ENCODE results near the gene PLXNA3. TPM values are rescaled to one million over a fixed set of nuclear protein-coding genes. Genes with fewer than 3 reads are reported as not detected.

Gene PLXNA3
- total and polyA plus RNA-seq, 10 of the 15 experiments (the other 5 are each of a cell fraction or from before 2014, with no cell fraction given), result 0.26 to 26.8 (median 3.4) TPM

- TF ChIP-seq REST (IDR thresholded peaks at IDR 0.05; ENCODE audit: low read depth, low read length) (no peak), SP1 (IDR thresholded peaks at IDR 0.05; ENCODE audit: low read depth, low read length) (peak; percentile 97), CHD2 (IDR thresholded peaks at IDR 0.05; ENCODE audit: borderline replicate concordance, low read depth, low read length) (peak; percentile 89), ATF2 (IDR thresholded peaks at IDR 0.05; ENCODE audit: low read length) (no peak), TAF1 (IDR thresholded peaks at IDR 0.05; ENCODE audit: borderline replicate concordance, low read depth, low read length) (peak; percentile 46; the same call in 1 of the 2 replicates), SRF (IDR thresholded peaks at IDR 0.05; ENCODE audit: low read depth in 2 of 2, low read length in 2 of 2) (no peak), SPI1 (IDR thresholded peaks at IDR 0.05; ENCODE audit: borderline replicate concordance, insufficient read depth, low read depth, low read length) (no peak), IRF3 (IDR thresholded peaks at IDR 0.05) (peak; percentile 87), CREB1 (IDR thresholded peaks at IDR 0.05; ENCODE audit: low read depth) (0 out of 2 replicates have a peak, but pooled peaks have one; percentile 21), SIX5 (IDR thresholded peaks at IDR 0.05; ENCODE audit: low read depth, low read length, severe bottlenecking) (no peak), NR2C2 (IDR thresholded peaks at IDR 0.05; ENCODE audit: borderline replicate concordance, control insufficient read depth, insufficient read length, low read depth) (no peak), EP300 (IDR thresholded peaks at IDR 0.05; ENCODE audit: borderline replicate concordance in 1 of 2, control insufficient read depth in 1 of 2, low read depth in 2 of 2, low read length in 2 of 2) (no peak), ZNF687 (IDR thresholded peaks at IDR 0.05) (no peak), SREBF1 (IDR thresholded peaks at IDR 0.05; ENCODE audit: low read length) (no peak), MEF2B (IDR thresholded peaks at IDR 0.05; ENCODE audit: partially characterized antibody, poor library complexity, severe bottlenecking) (no peak)
- TF ChIP-seq, protein P1, sequence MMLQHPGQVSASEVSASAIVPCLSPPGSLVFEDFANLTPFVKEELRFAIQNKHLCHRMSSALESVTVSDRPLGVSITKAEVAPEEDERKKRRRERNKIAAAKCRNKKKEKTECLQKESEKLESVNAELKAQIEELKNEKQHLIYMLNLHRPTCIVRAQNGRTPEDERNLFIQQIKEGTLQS (IDR thresholded peaks at IDR 0.05; ENCODE audit: borderline replicate concordance, extremely low read depth, low read depth, low read length), result no peak
These were observed 29.6 kb upstream of the PLXNA3 start, which contains the start of gene ATP6AP1 (continued) for GRCh38 chrX:154428176-154429171.
